ENCODE data around the gene ATXN1.

DNA sequence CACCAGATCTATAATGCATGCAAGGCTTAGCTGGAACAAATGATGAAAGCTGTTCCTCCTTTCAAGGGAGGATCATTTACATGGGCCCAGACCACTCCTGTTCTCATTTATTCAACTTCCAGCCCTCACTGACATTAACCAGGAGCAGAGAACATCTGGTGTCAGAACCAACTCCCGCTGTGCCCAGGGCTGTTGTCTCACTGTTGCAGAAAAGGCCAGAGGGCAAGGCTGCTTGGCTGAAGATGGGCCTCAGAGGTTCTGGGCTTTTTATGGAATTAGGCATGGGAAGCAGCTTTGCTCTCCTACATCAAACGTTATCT is 358.7 kb downstream of the ATXN1 start:
- TF ChIP-seq, protein P1, sequence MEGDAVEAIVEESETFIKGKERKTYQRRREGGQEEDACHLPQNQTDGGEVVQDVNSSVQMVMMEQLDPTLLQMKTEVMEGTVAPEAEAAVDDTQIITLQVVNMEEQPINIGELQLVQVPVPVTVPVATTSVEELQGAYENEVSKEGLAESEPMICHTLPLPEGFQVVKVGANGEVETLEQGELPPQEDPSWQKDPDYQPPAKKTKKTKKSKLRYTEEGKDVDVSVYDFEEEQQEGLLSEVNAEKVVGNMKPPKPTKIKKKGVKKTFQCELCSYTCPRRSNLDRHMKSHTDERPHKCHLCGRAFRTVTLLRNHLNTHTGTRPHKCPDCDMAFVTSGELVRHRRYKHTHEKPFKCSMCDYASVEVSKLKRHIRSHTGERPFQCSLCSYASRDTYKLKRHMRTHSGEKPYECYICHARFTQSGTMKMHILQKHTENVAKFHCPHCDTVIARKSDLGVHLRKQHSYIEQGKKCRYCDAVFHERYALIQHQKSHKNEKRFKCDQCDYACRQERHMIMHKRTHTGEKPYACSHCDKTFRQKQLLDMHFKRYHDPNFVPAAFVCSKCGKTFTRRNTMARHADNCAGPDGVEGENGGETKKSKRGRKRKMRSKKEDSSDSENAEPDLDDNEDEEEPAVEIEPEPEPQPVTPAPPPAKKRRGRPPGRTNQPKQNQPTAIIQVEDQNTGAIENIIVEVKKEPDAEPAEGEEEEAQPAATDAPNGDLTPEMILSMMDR (conservative IDR thresholded peaks at IDR 0.05; ENCODE audit: low read length), result no peak
- no peak for TF ChIP-seq EZH2phosphoT487 (IDR thresholded peaks at IDR 0.05; ENCODE audit: borderline replicate concordance)

Data from Loucy (cell line).